Testis (tissue), 3 donors: ENCODE results near the gene BMERB1. TPM values are rescaled to one million over a fixed set of nuclear protein-coding genes. Genes with fewer than 3 reads are reported as not detected.
"Not testable (repeated sequence)": the region's sequence is repeated elsewhere in the genome, so short reads cannot be mapped to it uniquely, and the experiment has no call there.

Source experiments
- DNase-seq: peaks from one replicate; pipeline ENCODE4 v3.0.0-alpha.2; 2019
- H3K27ac ChIP-seq, 2 donors: fragments of 200-600 bp; sonication (generic); one replicate each; pipeline ENCODE4 v1.5.1; 2019
- H3K27me3 ChIP-seq: fragments of 200-600 bp; sonication (generic); one replicate; pipeline ENCODE4 v1.5.1; 2019
- H3K36me3 ChIP-seq: fragments of 200-600 bp; sonication (generic); one replicate; pipeline ENCODE4 v1.5.1; 2017; ENCODE audit warnings: low read depth; ENCODE audit errors: missing control alignments
- H3K4me1 ChIP-seq: fragments of 200-600 bp; sonication (generic); one replicate; pipeline ENCODE4 v1.5.1; 2019
- H3K4me3 ChIP-seq, 2 donors: fragments of 200-600 bp; sonication (generic); one replicate each; pipeline ENCODE4 v1.5.1; 2017 to 2019
- H3K9me3 ChIP-seq: fragments of 200-600 bp; sonication (generic); one replicate; pipeline ENCODE4 v1.5.1; 2017
- CTCF ChIP-seq, 3 experiments: fragments of 450-650 bp in 2 of 3; fragments of 200-600 bp in 1 of 3; sonication (generic) in 1 of 3; IDR thresholded peaks; one replicate each; pipeline ENCODE4 v1.5.1; 2016 to 2019; ENCODE audit warnings: antibody characterized with exemption in 3 of 3, mild to moderate bottlenecking in 2 of 3, moderate library complexity in 1 of 3
- POLR2A ChIP-seq: fragments of 450-650 bp; IDR thresholded peaks from one replicate; pipeline ENCODE4 v1.6.1; 2017; ENCODE audit warnings: antibody characterized with exemption, mild to moderate bottlenecking, moderate library complexity
- WGBS, 2 donors: methylation state at CpG; one replicate each; pipeline ENCODE4 v1.1.5; 2018; 5-methylcytosine and 5-hydroxymethylcytosine counted together
- intact Hi-C: fragments of 100-400 bp; cut with DNase I; formaldehyde crosslinking; loops from one replicate; pipeline ENCODE4 v1.15.1; 2023; ENCODE audit warnings: low total_unique reads
- polyA plus RNA-seq: library from polyadenylated mRNA; stranded (reverse); fragments of 350-450 nt; fragmentation: Illumina TruSeq; extraction: RNeasy Lipid Tissue Mini Kit (QIAGEN cat#74804); gene quantifications from one replicate; pipeline ENCODE4 v1.2.3, GENCODE V29; 2014; ENCODE audit warnings: low read depth, low replicate concordance; ENCODE audit not compliant: insufficient read depth
- total RNA-seq, 2 donors: library from RNA; depleted of rRNA; stranded (reverse); fragments of >200 nt; gene quantifications; one replicate each; pipeline ENCODE4 v1.2.3, GENCODE V29; 2016

BMERB1 gene
- total and polyA plus RNA-seq, 3 donors from 2014 or later, result 54.1 to 102 (median 63.1) TPM

GRCh38 chr16:15426796-15427195 lies 7.6 kb upstream of the BMERB1 start:
- no peaks in the 10 kb centered on the region for H3K9me3 ChIP-seq
- H3K4me1 ChIP-seq, result peaks cover 15% of the 10 kb centered on the region
- intact Hi-C loops, result no loop called here
- no peaks in the 10 kb centered on the region for H3K36me3 ChIP-seq
- H3K27me3 ChIP-seq, result no peaks in the 10 kb centered on the region
- 70 to 82% methylated on average over 6 of the region's 6 CpGs for WGBS, 2 donors
- H3K27ac ChIP-seq, result no peak overlapping the region
- TF ChIP-seq CTCF (IDR thresholded peaks at IDR 0.05) (no peak), POLR2A (no peak)
- no peak for DNase-seq
- no peak overlapping the region for H3K4me3 ChIP-seq

GRCh38 chr16:15427648-15428239 lies 6.6 kb upstream of the BMERB1 start:
- WGBS, 2 donors, result 23 to 34% methylated on average over 8 of the region's 8 CpGs
- Histone ChIP-seq H3K4me3 (no peak overlapping the region), H3K9me3 (no peaks in the 10 kb centered on the region), H3K36me3 (no peaks in the 10 kb centered on the region), H3K27me3 (no peaks in the 10 kb centered on the region), H3K27ac (no peak overlapping the region), H3K4me1 (peaks cover 15% of the 10 kb centered on the region)
- TF ChIP-seq CTCF (IDR thresholded peaks at IDR 0.05) (peak; percentile 48 to 69 (median 48)), POLR2A (no peak)
- DNase-seq, result peak; percentile 77
- intact Hi-C loops, result no loop called here

- intact Hi-C loops, H3K4me3 ChIP-seq, H3K27ac ChIP-seq, H3K36me3 ChIP-seq, H3K9me3 ChIP-seq, DNase-seq, H3K27me3 ChIP-seq: not testable (repeated sequence)
- WGBS, 2 donors, result 86 to 89% methylated on average over 11 of the region's 11 CpGs
- H3K4me1 ChIP-seq, result peaks cover 15% of the 10 kb centered on the region
Observed at GRCh38 chr16:15430884-15431283, 3.5 kb upstream of the BMERB1 start.

GRCh38 chr16:15434079-15434424 lies 336 bp upstream of the BMERB1 start:
- Histone ChIP-seq H3K27ac (peak overlapping the region; percentile 52 to 78), H3K4me1 (no peaks in the 10 kb centered on the region), H3K9me3 (no peaks in the 10 kb centered on the region), H3K27me3 (no peaks in the 10 kb centered on the region), H3K36me3 (no peaks in the 10 kb centered on the region), H3K4me3 (peak overlapping the region; percentile 79 to 86)
- 16 to 25% methylated on average over 12 of the region's 12 CpGs for WGBS, 2 donors
- intact Hi-C loops, result no loop called here
- no peak for DNase-seq
- TF ChIP-seq CTCF (IDR thresholded peaks at IDR 0.05), result no peak
- TF ChIP-seq POLR2A, result no peak

- Histone ChIP-seq H3K4me1 (no peaks in the 10 kb centered on the region), H3K9me3 (no peaks in the 10 kb centered on the region), H3K36me3 (no peaks in the 10 kb centered on the region), H3K27me3 (no peaks in the 10 kb centered on the region), H3K27ac (peak overlapping the region; percentile 52 to 78), H3K4me3 (peak overlapping the region; percentile 79 to 86)
- no peak for TF ChIP-seq CTCF (IDR thresholded peaks at IDR 0.05)
- TF ChIP-seq POLR2A, result no peak
- WGBS, 2 donors, result 5 to 8% methylated on average over 22 of the region's 22 CpGs
- DNase-seq, result no peak
- intact Hi-C loops, result no loop called here
Observed at GRCh38 chr16:15435216-15435864, 952 bp downstream of the BMERB1 start.
